ENCODE data around the gene G6PD. TPM values are rescaled to one million over a fixed set of nuclear protein-coding genes. Genes with fewer than 3 reads are reported as not detected.

G6PD gene
- total and polyA plus RNA-seq, 2 experiments from 2014 or later: 7.7 to 30.7 TPM

DNA sequence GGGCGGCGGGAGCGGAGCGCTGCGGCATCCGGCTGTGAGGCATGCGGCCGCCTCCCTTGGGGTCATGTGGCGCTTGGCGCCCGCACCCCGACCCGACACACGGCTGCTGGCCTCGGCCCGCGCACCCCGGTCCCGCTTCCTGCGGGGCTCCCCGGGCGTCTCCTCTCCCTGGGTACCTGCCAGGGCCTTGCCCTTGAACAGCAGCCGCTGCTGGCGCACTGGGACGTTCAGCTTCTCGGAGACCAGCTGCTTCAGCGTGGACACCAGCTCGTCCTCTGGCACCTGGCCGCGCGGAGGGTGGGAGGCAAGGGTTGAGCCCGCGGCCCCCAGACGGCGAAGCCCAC lies 60.6 kb downstream of the G6PD start:
- DNase-seq (ENCODE audit: low read depth in 1 of 2, low spot score in 1 of 2): peak in 1 of 2 donors; percentile 14
- no peaks in the 10 kb centered on the region for H3K9me3 ChIP-seq (ENCODE audit: low read depth)
- no peak overlapping the region for H3K27ac ChIP-seq
- no peaks in the 10 kb centered on the region for H3K27me3 ChIP-seq
- TF ChIP-seq, protein P1, sequence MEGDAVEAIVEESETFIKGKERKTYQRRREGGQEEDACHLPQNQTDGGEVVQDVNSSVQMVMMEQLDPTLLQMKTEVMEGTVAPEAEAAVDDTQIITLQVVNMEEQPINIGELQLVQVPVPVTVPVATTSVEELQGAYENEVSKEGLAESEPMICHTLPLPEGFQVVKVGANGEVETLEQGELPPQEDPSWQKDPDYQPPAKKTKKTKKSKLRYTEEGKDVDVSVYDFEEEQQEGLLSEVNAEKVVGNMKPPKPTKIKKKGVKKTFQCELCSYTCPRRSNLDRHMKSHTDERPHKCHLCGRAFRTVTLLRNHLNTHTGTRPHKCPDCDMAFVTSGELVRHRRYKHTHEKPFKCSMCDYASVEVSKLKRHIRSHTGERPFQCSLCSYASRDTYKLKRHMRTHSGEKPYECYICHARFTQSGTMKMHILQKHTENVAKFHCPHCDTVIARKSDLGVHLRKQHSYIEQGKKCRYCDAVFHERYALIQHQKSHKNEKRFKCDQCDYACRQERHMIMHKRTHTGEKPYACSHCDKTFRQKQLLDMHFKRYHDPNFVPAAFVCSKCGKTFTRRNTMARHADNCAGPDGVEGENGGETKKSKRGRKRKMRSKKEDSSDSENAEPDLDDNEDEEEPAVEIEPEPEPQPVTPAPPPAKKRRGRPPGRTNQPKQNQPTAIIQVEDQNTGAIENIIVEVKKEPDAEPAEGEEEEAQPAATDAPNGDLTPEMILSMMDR (IDR thresholded peaks at IDR 0.05; ENCODE audit: low read depth, low read length): no peak
- H3K4me3 ChIP-seq: peak overlapping the region; percentile 62
- no peaks in the 10 kb centered on the region for H3K36me3 ChIP-seq
- H3K4me1 ChIP-seq (ENCODE audit: low read depth): peaks cover 2% of the 10 kb centered on the region

DNA sequence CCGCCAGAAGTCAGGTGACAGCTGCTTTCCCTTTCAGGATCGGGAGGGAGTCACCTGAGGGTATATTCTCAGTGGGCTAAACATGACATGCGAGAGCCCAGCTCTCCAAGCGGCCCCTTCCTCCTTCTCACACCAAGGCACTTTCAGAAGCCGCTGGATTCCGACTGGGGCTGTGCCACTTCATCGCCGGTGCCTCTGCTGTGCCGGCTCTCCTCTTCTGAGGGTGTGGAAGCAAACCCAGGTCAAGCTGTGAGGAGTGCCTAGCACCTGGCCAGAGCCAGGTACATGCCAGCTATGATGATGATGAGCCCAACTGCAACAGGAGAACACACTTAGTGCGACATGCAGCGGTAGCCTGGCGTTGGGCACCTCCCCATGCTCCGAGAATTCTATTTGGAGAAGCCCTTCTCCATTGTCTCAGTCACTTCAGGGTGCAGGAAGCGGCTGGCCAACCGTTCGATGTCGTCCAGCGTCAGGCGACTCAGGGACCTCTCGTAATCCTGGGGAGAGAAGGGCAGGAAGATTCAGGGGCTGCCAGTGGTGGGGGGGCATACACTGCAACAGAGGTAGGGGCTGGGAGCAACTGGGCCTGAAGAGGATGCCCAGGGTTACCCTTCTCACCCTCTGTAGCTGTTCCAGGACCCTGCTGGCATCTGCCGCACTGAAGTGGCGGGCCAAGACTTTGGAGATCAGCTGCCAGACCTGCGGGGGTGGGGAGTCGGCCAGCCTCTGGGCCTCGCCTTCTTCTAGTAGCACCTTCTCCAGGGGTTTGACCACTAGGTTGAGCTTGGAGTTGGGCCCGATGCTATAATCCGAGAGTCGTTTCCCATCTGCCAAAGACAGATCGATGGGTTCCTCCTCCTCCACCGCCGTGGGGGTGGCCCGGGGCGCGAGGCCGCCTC lies 61.2 kb downstream of the G6PD start:
- DNase-seq (ENCODE audit: low read depth in 1 of 2, low spot score in 1 of 2): no peak

DNA sequence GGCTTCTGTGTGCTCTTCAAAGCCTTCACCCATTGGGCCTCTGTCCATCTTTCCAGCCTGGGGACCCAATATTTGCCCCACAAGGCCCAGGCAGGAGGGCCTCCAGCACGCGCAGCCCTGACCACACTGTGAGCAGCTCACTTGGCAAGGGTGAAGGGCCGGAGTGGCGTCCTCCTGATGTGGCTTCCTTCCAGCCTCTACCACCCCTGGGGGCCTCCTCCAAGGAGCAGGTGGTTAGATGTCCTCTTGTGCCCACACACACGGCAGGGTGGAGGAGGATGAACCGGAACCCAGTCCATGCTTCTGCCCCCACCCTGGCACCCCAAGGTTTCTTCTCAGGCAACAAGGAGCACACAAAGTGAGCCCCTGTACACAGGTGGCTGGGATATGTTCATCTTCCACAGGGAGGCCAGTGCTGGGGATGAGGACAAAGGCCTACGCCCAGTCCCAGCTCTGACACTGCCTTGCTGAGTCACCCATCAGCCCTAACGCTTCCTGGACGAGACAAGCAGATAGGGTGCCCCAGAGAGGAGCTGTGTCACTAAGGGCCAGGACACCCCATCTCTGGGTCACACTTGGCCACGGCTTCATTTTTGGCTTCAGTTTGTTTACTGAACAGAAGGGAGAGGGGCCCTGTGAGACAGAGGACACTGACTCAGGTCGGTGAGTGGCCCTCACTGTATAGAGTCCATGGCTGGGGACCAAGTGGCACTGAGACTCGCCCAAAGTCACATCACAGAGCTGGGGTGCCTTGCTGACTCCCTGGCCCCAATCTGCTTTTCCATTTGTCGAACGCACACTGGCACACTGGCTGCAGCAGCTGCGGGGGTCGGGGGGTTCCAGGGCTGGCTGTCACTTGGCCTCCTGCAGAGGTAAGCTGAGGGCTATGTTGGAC lies 62.1 kb downstream of the G6PD start:
- TF ChIP-seq, protein P1 (IDR thresholded peaks at IDR 0.05; ENCODE audit: low read depth, low read length): no peak
- Histone ChIP-seq H3K4me1 (ENCODE audit: low read depth) (peaks cover under 1% of the 10 kb centered on the region), H3K27me3 (no peaks in the 10 kb centered on the region), H3K4me3 (no peak overlapping the region), H3K27ac (no peak overlapping the region), H3K36me3 (no peaks in the 10 kb centered on the region), H3K9me3 (ENCODE audit: low read depth) (no peaks in the 10 kb centered on the region)
- no peak for DNase-seq (ENCODE audit: low read depth in 1 of 2, low spot score in 1 of 2)

More for the DNA sequence above, 61.2 kb downstream of the G6PD start:
- H3K36me3 ChIP-seq: no peaks in the 10 kb centered on the region
- peaks cover 2% of the 10 kb centered on the region for H3K4me1 ChIP-seq (ENCODE audit: low read depth)
- TF ChIP-seq, protein P1 (IDR thresholded peaks at IDR 0.05; ENCODE audit: low read depth, low read length): no peak
- peak overlapping the region; percentile 62 for H3K4me3 ChIP-seq
- no peak overlapping the region for H3K27ac ChIP-seq
- H3K9me3 ChIP-seq (ENCODE audit: low read depth): no peaks in the 10 kb centered on the region
- H3K27me3 ChIP-seq: no peaks in the 10 kb centered on the region

DNA sequence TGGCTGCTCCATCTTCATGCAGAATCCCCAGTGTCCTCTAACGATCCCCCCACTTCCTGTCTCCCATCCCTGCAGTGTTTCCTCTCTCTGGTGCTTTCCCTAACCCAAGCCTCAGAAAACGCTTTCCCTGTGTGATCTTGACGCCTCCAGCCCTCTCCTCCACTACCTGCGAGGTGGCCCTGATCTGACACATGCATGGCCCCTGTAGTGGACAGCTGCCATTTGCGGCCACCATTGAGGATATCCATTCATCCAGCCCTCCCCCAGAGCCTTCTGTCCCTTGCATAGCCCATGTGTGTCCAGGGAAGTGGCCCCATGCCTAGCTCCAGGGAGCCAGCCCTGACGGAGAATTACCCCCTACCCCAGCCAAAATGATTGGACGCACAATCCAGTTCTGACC lies 63.3 kb downstream of the G6PD start:
- TF ChIP-seq, protein P1 (IDR thresholded peaks at IDR 0.05; ENCODE audit: low read depth, low read length): no peak
- Histone ChIP-seq H3K4me3 (no peak overlapping the region), H3K36me3 (no peaks in the 10 kb centered on the region), H3K4me1 (ENCODE audit: low read depth) (no peaks in the 10 kb centered on the region), H3K27ac (no peak overlapping the region), H3K9me3 (ENCODE audit: low read depth) (no peaks in the 10 kb centered on the region), H3K27me3 (no peaks in the 10 kb centered on the region)
- DNase-seq (ENCODE audit: low read depth in 1 of 2, low spot score in 1 of 2): no peak

DNA sequence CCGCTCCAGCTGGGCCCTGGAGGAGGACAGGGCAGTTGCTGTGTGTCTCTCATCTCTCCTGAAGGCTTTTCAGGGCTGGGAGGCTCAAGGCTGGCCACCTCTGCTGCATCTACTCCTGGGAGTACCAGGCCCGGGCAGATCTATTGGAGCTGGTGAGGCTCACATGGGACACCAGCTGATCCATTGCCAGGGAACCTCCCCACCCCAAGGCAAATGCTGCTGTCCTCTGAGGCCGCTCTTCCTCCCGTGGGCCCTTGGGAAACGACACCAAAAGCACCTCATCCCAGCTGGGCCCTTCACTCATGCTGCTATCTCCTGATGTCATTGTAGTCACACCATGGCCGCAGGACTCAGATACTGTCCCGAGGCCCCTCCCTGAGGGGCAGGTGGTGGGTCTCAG lies 63.9 kb downstream of the G6PD start:
- no peaks in the 10 kb centered on the region for H3K27me3 ChIP-seq
- H3K9me3 ChIP-seq (ENCODE audit: low read depth): no peaks in the 10 kb centered on the region
- no peaks in the 10 kb centered on the region for H3K36me3 ChIP-seq
- TF ChIP-seq, protein P1 (IDR thresholded peaks at IDR 0.05; ENCODE audit: low read depth, low read length): no peak
- no peaks in the 10 kb centered on the region for H3K4me1 ChIP-seq (ENCODE audit: low read depth)
- no peak overlapping the region for H3K27ac ChIP-seq
- DNase-seq (ENCODE audit: low read depth in 1 of 2, low spot score in 1 of 2): no peak
- no peak overlapping the region for H3K4me3 ChIP-seq

Measured in cardiac muscle cell (in vitro differentiated cells and primary cell).